HUDEP-2 (cell line): ENCODE results near the gene MINK1.

Experiments used
- DNase-seq, 76 experiments: peaks; one replicate each; lab custom pipeline; 2025; ENCODE audit not compliant: unreplicated experiment in 76 of 76; lab: John Stamatoyannopoulos, UW

MINK1 gene

GRCh38 chr17:4833178-4833940 is at the start of gene MINK1:
Gene MINK1 (plus strand): TSS chr17:4833340. CDS start chr17:4833584, 244 bp downstream.
- DNase-seq, result peak in 72 of 76 experiments; percentile 40 to 93 (median 86)

- DNase-seq, result no peak
Observed at GRCh38 chr17:4785311-4786105, 47.6 kb upstream of the MINK1 start.

DNA sequence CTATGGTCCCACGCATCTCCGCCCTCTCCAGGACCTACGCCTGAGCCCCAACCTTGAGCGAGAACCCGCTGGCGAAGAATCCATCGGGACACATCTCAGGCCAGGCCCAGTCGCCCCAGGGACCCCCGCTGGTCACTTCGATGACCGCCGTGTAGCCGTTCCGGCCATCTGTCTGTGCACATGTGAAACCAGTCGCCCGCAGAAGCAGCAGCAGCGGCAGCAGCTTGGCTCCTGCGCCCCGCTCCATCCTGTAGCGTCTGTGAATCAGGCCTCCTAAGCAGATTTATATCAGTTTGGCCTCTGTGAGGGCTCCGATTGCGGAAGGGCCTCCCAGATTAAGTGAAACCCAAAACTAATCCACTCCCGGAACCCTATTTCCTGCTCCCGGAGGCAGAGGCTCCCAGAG is 47.0 kb upstream of the MINK1 start, which contains the start of gene VMO1:
VMO1 (minus strand) TSS at position 259 of the 406 bp plus-strand sequence; CDS start at position 247, 12 bp downstream.
- DNase-seq, result no peak

DNA sequence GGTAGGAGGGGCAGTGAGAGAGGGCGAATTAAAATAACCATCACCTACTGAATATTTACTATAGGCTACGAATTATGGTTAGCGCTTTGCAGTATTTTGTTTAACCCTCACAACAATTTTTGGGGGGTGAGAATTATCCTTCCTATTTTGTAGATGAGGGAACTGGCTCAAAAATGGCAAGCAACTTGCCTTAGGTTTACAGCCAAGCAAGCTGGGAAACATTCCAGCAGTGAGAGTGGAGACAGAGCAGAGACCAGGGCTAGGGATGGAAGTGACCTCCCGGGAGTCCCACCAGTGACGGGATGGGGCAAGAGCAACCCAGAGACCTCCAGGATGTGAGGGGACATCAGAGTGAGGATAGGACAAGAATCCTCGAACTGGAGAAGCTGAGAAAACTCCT is 46.6 kb upstream of the MINK1 start:
- DNase-seq, result no peak

GRCh38 chr17:4788159-4788806 is 44.9 kb upstream of the MINK1 start:
- DNase-seq, result no peak

DNA sequence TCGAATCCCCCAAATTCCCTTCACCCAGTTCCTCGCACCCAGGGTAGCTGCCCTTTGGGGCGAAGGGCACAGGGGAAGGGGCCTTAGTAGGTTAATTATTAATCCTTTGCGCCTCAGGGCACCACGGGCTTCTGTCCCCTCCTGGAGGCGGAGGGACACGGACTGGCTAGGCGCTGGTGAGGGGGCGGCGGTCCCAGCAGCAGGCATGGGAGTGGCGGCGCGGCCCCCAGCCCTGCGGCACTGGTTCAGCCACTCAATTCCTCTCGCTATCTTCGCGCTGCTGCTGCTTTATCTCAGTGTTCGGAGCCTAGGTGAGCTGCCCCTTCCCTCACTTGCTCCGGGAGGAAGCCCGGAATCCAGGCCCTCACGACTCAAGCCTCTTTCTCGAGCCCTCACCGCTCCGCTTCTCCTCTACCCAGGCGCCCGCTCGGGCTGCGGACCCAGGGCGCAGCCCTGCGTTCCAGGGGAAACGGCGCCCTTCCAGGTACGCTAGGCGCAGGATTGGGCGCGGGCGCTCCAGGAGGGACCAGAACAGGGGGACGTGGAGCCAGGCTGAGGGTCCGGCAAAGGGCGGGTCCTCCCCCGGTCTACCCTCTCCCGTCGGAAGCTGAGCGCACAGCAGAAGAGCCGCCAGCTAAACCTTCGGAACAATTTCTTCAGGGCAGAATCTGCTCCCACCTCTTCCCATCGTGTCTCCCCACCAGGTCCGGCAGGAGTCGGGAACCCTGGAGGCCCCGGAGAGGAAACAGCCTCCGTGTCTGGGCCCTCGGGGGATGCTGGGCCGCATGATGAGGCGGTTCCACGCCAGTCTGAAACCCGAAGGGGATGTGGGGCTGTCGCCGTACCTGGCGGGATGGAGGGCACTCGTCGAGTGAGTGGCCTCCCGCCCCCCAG is 44.1 kb upstream of the MINK1 start, which contains the start of gene GLTPD2:
GLTPD2 (plus strand) TSS at position 158 of the 894 bp plus-strand sequence; CDS start at position 206, 48 bp downstream.
- DNase-seq, result no peak

- DNase-seq, result peak in 1 of 76 experiments; percentile 33
Observed at GRCh38 chr17:4789701-4789950, 43.5 kb upstream of the MINK1 start.

GRCh38 chr17:4789951-4790704 is 43.0 kb upstream of the MINK1 start:
- peak in 72 of 76 experiments; percentile 21 to 85 (median 72) for DNase-seq

- no peak for DNase-seq
Observed at GRCh38 chr17:4790705-4791088, 42.4 kb upstream of the MINK1 start.

GRCh38 chr17:4795168-4795567 is 38.0 kb upstream of the MINK1 start:
- no peak for DNase-seq

GRCh38 chr17:4796552-4796920 is 36.6 kb upstream of the MINK1 start:
- peak in 30 of 76 experiments; percentile 5 to 46 (median 21) for DNase-seq

DNA sequence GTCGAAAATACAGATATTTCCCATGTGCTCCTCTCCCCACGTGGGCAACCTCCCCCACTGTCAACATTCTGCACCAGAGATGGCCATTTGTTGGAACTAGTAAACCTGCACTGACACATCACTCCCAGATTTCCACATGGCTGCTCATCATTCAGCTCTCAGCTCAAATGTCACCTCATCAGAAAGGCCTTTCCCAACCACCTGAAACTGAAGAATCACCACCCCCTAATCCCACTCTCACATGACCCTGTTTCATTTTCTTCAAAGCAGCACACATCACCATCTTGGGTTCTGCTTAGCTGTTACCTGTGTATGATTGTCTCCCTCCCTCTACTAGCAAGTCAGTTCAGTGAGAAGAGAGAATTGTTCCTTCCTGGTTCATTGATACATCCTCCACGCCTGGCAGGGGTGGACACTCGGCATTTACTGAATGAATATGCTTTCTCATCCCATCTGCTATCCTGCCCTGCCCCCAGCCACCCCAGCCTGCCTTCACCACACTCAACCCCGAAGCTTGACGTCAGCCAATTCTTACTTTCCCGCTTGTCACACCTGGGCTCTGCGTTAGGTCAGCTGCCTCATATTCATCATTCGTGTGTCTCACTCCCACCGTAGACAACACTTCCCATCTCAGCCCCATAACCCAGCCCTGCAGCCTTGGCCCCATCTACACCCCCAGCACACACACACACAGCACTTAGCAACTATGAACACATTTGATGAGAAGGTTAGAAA is 32.5 kb upstream of the MINK1 start:
- DNase-seq, result no peak

GRCh38 chr17:4802228-4802627 is 30.9 kb upstream of the MINK1 start, which contains the start of gene C17orf114:
Gene C17orf114 (minus strand): TSS chr17:4802328.
- no peak for DNase-seq

DNA sequence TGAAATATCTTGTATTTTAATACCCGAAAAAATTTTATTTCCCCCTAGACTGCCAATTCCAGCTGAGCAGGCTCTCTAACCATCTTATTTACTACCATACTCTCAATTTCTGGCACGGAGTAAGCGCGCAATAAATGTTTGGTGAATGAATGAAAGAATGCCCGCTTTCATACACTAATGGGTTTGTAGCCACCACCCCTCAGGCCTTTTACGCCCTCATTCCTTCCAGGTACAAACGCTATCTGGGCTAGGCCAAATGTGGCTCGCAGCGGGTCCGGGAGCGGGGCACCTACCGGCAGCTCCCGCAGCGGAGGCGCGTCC is 26.7 kb upstream of the MINK1 start:
- DNase-seq, result peak in 1 of 76 experiments; percentile 31

GRCh38 chr17:4806777-4807604 is 26.1 kb upstream of the MINK1 start, which contains the start of gene PLD2:
Gene PLD2 (plus strand): TSS chr17:4807152. CDS start chr17:4807773, 621 bp downstream.
- DNase-seq, result peak in 67 of 76 experiments; percentile 7 to 83 (median 57)

DNA sequence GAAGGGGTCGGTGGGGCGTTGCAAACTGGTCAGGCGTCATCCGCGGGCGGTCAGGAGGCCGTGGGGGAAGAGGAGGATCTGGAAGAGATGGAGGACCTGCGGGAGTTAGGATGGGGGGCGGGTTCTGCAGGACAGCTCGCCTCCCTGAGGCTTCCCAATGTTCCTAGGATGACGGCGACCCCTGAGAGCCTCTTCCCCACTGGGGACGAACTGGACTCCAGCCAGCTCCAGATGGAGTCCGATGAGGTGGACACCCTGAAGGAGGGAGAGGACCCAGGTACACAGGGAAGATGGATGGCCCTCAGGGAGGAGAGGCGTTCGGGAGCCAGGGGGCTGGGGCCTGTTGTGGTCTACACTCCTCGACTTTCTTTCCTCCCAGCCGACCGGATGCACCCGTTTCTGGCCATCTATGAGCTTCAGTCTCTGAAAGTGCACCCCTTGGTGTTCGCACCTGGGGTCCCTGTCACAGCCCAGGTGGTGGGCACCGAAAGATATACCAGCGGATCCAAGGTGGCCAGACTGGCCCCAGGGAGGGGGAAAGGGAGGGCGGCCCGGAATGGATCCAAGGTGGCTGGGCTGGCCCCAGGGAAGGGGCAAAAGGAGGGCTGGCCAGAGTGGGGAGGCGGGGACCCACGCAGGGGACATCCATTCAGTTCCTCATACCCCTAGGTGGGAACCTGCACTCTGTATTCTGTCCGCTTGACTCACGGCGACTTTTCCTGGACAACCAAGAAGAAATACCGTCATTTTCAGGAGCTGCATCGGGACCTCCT is 25.3 kb upstream of the MINK1 start:
- no peak for DNase-seq

GRCh38 chr17:4808378-4808767 is 24.8 kb upstream of the MINK1 start:
- peak in 1 of 76 experiments; percentile 11 for DNase-seq
